HUDEP-2 (cell line): Measurements from ENCODE around the gene HPS4.
A peak's percentile ranks its signal among the peaks of the same experiment; 100 is the strongest.
"Not testable (repeated sequence)": the region's sequence is repeated elsewhere in the genome, so short reads cannot be mapped to it uniquely, and the experiment has no call there.

ENCODE experiments used
- DNase-seq, 76 experiments: peaks; one replicate each; lab custom pipeline; 2025; ENCODE audit not compliant: unreplicated experiment in 76 of 76; lab: John Stamatoyannopoulos, UW

The HPS4 gene

DNA sequence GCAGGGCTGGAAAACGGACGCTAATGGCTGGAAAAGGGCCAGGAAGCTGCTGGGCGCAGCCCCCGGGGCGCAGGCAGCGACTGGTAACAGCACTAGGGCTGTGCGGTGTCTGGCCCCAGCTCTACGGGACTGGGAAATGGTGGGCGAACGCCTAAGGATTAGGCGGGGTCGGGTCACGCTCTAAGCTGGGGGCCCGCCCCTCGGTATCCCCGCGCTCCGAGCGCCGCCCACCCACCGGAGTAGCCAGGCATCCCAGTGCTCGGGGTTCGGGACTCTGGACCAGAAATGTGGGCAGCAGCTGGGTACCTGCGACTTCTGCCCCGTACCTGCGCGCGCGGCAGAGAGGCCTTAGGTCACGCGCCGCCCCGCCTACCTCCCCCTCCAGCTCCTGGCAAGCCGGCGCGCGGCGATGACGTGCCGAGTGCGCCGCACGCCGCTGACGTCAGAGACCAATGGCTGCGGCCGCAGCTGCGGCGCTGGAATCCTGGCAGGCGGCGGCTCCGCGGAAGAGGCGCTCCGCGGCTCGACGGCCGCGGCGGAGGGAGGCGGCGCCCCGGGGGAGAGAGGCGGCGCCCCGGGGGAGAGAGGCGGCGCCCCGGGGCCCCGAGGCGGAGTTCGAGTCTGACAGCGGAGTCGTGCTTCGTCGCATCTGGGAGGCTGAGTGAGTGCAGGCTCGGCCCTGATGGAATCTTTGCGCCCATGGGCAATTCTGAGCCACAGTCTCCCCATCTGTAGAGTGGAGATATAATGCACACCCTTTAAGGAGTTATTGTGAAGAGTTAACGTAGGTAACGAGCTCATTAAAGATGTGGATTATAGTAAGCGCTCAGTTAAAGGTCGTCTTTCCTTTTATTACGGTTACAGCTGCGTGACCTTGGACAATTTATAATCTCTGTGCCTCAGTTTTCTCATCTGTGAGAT is at the start of gene HPS4, which contains the start of gene SRRD:
Gene HPS4 (minus strand): TSS at position 345 of the 921 bp plus-strand sequence. CDS start 2,021 bp downstream, outside the sequence.
Gene SRRD (plus strand): TSS at position 439 of the 921 bp plus-strand sequence. CDS start 14 bp downstream, at position 453.
- DNase-seq = peak in 73 of 76 experiments; percentile 48 to 88 (median 77)

DNA sequence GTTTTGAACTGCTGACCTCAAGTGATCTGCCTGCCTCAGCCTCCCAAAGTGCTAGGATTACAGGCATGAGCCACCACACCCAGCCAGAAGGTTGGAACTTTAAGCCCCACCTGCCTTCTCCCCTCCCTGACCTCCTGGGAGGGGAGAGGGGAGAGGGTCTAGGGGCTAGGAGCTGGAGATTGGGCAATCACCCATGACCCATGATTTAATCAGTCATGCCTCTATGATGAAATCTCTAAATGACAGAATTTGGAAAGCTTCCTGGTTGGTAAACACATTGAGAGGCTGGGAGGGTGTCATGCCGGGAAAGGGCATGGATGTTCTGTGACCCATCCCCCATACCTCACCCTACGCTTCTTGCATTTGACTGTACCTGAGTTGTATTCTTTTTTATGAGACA is 45.8 kb upstream of the HPS4 start:
- DNase-seq = no peak

GRCh38 chr22:26528518-26528917 is 44.9 kb upstream of the HPS4 start:
- DNase-seq = not testable (repeated sequence)

- no peak for DNase-seq
Measured at GRCh38 chr22:26527574-26528465, 44.2 kb upstream of the HPS4 start.

- DNase-seq = no peak
Measured at GRCh38 chr22:26527167-26527566, 43.6 kb upstream of the HPS4 start.

GRCh38 chr22:26525946-26526564 is 42.5 kb upstream of the HPS4 start:
- no peak for DNase-seq

GRCh38 chr22:26524870-26525269 is 41.3 kb upstream of the HPS4 start:
- no peak for DNase-seq

DNA sequence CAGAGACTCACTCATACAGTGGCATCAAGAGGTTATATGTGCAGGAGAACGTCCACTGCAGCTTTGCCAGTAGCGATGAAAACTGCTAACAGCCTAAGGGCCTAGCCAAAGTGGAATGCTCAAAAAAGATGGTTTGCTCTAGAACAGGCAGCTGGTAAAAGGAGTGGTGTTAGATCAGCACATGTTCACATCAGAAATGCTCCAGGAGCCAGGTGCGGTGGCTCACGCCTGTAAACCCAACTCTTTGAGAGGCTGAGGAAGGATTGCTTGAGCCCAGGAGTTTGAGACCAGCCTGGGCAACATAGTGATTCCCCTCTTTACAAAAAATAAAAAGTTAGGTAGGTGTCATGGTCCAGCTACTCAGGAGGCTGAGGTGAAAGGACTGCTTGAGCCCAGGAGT is 39.0 kb upstream of the HPS4 start:
- no peak for DNase-seq

DNA sequence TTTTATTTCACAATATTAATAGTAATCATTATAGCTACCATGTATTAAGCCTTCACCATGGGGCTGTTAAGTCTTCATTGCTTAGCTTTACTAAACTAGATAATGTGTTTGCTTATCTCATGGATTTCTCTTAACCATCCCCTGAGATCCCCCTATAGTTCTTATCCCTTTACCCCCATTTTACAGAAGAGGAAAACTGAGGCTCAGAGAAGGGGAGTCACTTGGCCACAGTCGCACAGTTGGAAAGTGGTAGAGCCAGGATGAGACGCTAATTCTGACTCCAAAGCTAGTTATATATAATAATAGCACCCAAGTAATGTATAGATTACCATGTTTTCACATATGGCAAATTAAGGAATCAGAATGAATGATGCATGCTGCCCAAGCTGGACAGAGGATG is 38.4 kb upstream of the HPS4 start:
- peak in 1 of 76 experiments; percentile 10 for DNase-seq

- DNase-seq = no peak
Measured at GRCh38 chr22:26517429-26517828, 33.8 kb upstream of the HPS4 start.

- no peak for DNase-seq
Measured at GRCh38 chr22:26516503-26516902, 32.9 kb upstream of the HPS4 start.

GRCh38 chr22:26515931-26516330 is 32.3 kb upstream of the HPS4 start:
- DNase-seq = no peak

DNA sequence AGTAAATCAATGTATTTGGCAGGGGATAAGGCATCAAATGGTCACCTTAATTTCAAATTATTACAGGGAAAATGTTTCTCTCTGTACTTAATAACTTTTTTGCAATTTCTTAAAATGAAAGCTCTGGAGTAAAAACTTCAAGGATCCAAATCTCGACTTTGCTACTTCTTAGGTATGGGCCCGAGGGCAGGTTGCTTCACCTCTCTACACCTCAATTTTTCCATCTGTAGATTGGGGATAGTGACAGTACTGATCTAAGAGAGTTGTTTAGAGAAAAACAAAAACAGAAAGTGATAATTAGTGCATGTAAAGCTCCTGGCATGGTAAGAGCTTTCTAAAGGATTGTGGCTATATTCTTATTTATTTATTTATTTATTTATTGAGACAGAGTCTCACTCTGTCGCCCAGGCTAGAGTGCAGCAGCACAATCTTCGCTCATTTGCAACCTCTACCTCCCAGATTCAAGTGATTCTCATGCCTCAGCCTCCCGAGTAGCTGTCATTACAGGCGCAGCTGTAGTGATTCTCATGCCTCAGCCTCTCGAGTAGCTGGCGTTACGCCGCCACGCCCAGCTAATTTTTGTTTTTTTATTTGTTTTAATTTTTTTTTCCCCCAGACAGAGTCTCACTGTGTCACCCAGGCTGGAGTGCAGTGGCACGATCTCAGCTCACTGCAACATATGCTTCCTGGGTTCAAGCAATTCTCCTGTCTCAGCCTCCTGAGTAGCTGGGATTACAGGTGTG is 31.0 kb upstream of the HPS4 start:
- DNase-seq = no peak

- DNase-seq = no peak
Measured at GRCh38 chr22:26513838-26514237, 30.3 kb upstream of the HPS4 start.

- DNase-seq = peak in 74 of 76 experiments; percentile 40 to 95 (median 88)
Measured at GRCh38 chr22:26512149-26512793, 28.7 kb upstream of the HPS4 start, which contains the start of gene TFIP11. Gene TFIP11, minus strand, starts transcription at chr22:26512473. Its CDS starts 2,201 bp downstream, at chr22:26510272.

DNA sequence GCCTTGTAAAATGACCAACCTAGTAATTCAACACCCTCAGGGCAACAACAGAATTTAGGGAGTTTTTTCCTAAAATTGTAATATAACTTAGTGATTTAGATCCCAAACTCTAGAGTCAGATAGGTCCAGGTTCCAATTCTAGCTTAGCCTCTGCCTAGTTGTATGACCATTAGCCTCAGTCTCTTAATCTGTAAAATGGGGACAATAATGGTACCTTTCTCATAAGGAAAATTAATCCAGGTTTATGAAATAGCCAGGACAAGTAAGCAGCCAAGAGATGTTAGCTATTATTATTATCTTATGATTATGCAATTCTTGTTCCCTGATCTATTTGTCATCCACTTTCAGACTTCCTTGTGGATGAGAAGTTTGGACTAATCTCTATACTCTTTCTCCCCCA is 24.6 kb upstream of the HPS4 start:
- DNase-seq = no peak

- DNase-seq = no peak
Measured at GRCh38 chr22:26503758-26504157, 20.2 kb upstream of the HPS4 start.

DNA sequence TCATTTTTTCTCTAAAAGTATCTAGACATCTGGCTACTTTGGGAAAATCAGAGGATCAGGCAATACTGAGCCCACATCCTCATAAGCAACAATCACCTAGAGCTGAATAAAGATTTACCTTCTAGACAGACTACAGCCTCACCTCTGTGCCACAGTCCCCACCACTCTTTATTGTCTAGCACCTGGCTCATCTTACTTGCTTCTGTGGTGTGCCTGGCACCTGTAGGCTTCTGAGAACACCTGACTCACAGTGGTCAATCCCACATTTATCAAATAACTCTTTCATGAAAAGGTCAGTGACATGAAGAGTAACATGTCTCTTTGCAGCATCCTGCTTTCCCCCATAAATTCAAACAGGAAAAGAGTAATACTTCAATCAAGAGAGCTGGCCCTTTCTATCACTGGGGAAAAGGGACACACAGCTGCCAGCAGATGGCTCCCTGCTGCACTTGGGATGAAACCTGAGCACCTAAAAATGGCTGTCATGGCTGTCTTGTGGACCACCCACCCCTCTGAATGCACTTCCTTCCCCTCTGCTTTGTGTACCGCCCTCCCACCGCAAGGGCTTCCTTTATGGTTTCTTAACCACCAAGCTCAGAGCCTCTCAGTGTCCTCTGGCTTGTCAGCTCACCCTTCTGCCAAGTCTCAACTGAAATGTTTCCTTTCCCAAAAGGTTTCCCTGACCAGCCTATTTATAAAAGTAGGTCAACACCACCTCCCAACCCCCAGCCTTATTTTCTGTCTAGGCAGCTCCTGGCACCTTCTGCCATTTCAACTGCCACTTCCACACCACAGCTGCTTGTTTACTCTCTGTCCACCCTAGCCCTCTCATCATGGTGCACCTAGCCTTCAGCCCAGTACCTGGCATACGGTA is 19.3 kb upstream of the HPS4 start:
- peak in 10 of 76 experiments; percentile 16 to 44 (median 28) for DNase-seq
